ENCODE results near the gene AP3B1.

DNA sequence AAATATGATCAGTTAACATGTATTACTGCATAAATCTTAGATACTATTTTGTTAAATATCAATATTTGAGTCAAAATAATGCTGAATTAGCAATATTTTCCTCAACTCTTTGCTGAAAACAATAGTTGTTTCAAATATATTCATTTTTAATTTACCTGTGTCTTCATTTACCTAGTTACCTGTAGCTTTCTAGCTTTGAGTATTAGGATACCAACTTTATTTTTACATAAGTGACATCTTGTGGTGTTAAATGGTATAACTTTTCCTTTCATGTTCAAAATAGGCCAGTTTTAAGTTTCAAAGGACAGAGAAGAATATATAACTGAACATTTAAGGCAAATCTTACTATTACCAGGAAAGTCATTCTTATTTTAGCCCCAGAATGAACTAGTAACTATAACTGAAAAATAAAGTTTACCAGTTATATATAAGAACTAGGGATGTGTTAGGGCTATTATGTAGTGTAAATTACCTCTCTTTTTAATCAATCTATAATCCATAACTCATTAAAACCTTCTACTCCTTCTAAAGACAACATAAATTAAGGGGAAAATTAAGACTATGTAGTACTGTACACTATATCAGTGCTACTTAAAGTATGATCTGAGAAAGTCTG is 25.3 kb downstream of the AP3B1 start:
- TF ChIP-seq EZH2 (IDR thresholded peaks at IDR 0.05; ENCODE audit: low read depth, unreplicated experiment) (no peak), CTCF (conservative IDR thresholded peaks at IDR 0.05; ENCODE audit: low read depth in 2 of 2) (peak in 1 of 2 experiments; percentile 56; a peak in 3 of 4 replicates), JUNB (IDR thresholded peaks at IDR 0.05; ENCODE audit: unreplicated experiment) (no peak), POLR2AphosphoS5 (IDR thresholded peaks at IDR 0.05; ENCODE audit: low read depth) (no peak)

Data from GM23338 (cell line).